ENCODE data around the gene PPP5C.

- TF ChIP-seq EP300 (IDR thresholded peaks at IDR 0.05; ENCODE audit: borderline replicate concordance), result no peak
- no peak for TF ChIP-seq CEBPB (IDR thresholded peaks at IDR 0.05)
- no peak for TF ChIP-seq TAF1 (IDR thresholded peaks at IDR 0.05; ENCODE audit: low read depth)
- TF ChIP-seq YY1 (IDR thresholded peaks at IDR 0.05; ENCODE audit: low read depth), result no peak
- TF ChIP-seq REST (IDR thresholded peaks at IDR 0.05; ENCODE audit: low read depth), result no peak
- TF ChIP-seq MAX (IDR thresholded peaks at IDR 0.05), result no peak
- no peak for TF ChIP-seq RAD21 (IDR thresholded peaks at IDR 0.05; ENCODE audit: low read depth)
- no peak for TF ChIP-seq CREB1 (IDR thresholded peaks at IDR 0.05; ENCODE audit: low read depth)
- TF ChIP-seq ZBTB7A (IDR thresholded peaks at IDR 0.05; ENCODE audit: low read depth), result no peak
- TF ChIP-seq EGR1 (IDR thresholded peaks at IDR 0.05), result no peak
- TF ChIP-seq NFIC (IDR thresholded peaks at IDR 0.05), result no peak
- no peak for TF ChIP-seq TCF12 (IDR thresholded peaks at IDR 0.05; ENCODE audit: low read depth)
- TF ChIP-seq USF1 (IDR thresholded peaks at IDR 0.05), result no peak
- no peak for TF ChIP-seq TEAD4 (IDR thresholded peaks at IDR 0.05)
Observed at GRCh38 chr19:46380690-46381089, 33.8 kb downstream of the PPP5C start.
